Mononuclear cell (primary cell): ENCODE results near the gene DSCAM. TPM values are rescaled to one million over a fixed set of nuclear protein-coding genes. Genes with fewer than 3 reads are reported as not detected.

Experiments
- H3K27me3 ChIP-seq: 2 replicates; pipeline ENCODE4 v1.6.0; 2011; ENCODE audit warnings: low read length, control low read depth; ENCODE audit not compliant: insufficient read depth
- H3K4me1 ChIP-seq: 2 replicates; pipeline ENCODE4 v1.5.1; 2011; ENCODE audit warnings: mild to moderate bottlenecking, low read length, control low read depth; ENCODE audit not compliant: insufficient read depth
- H3K4me3 ChIP-seq: 2 replicates; pipeline ENCODE4 v1.5.1; 2011; ENCODE audit warnings: mild to moderate bottlenecking, low read length, moderate library complexity
- H3K9me3 ChIP-seq: 2 replicates; pipeline ENCODE4 v1.5.1; 2011; ENCODE audit warnings: low read depth, mild to moderate bottlenecking, control low read depth, low read length
- total RNA-seq: library from RNA; depleted of rRNA; stranded (reverse); fragments of >200 nt; gene quantifications from one replicate; pipeline ENCODE4 v1.2.3, GENCODE V29; 2012

Gene DSCAM
- total RNA-seq, 1 donor = not detected

DNA sequence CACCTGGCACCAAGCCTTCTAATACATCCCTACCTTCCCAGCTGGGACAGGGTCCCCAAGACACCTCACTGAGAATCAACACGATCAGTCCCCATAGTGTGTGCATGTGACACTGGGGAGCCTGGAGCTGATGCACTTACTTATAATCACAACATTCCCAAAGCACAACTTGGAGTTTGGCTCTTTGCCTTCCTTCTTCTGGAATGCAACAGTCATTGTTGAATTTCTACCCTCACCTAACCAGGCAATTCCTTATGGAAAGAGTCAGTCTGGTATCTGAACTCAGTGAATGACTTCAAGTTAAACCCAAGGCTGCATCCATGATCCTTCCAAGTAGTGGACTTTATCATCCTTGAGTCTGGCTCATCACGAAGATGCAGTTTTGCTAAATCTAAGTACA lies 86.1 kb downstream of the DSCAM start:
- no peak overlapping the region for H3K4me3 ChIP-seq
- no peaks in the 10 kb centered on the region for H3K9me3 ChIP-seq
- no peaks in the 10 kb centered on the region for H3K4me1 ChIP-seq
- H3K27me3 ChIP-seq = no peaks in the 10 kb centered on the region

DNA sequence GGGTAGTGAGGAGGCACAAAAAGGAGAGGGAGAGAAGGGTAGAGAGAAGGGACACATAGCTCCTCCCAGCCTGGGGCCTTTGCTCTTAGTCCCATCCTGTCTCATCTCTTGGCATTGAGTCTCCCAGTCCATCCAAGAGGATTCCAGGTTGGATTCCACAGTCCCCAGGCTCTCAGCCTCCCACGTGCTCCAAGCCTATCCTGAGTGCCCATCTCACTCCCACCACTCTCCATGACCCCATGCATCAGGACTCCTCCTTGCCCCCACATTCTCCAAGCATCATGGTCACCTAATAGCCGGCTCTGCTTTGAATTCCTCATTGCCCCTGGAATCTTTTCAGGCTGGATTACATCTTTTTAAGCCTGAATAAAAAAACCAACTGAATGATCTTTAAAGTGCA lies 87.9 kb downstream of the DSCAM start:
- Histone ChIP-seq H3K4me1 (no peaks in the 10 kb centered on the region), H3K4me3 (no peak overlapping the region), H3K27me3 (no peaks in the 10 kb centered on the region), H3K9me3 (no peaks in the 10 kb centered on the region)

DNA sequence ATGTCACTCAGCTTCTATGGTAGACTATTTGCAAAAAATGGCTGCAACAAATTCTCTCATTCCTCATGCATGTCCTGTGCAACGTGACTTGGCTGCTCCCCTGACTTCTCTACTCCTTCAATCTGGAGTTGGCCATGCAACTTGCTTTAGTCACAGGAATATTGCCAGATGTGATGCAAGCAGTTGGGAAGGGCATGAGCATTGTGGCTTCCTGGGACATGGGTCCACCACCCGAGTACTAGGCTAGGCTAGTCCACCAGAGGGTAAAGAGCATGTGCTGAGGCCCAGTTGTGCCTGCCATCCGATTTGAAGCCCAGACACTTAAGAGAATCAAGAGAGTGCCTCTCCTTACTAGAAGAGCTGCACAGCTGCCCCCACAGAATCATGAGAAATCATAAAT lies 89.6 kb downstream of the DSCAM start:
- Histone ChIP-seq H3K9me3 (no peaks in the 10 kb centered on the region), H3K4me3 (no peak overlapping the region), H3K4me1 (no peaks in the 10 kb centered on the region), H3K27me3 (no peaks in the 10 kb centered on the region)

DNA sequence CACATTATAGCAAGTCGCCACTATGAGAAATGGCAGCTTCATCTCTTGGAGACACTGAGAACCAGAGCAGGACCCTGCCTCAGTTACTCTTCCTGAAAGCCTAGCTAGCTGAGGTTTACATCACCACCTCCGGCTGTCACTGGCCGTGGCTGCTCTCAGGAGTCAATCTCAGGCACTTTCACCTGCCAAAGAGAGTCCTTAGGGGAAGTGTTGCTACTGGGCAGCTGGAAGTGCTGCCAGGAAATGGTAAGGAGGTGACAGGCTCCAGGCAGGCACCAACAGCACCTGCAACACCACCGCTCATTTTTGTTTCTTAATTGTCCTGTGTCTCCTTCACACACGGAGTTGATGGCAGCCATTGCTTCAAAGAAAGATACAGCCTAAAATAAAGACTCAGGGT lies 92.5 kb downstream of the DSCAM start:
- Histone ChIP-seq H3K4me1 (no peaks in the 10 kb centered on the region), H3K4me3 (no peak overlapping the region), H3K9me3 (no peaks in the 10 kb centered on the region), H3K27me3 (no peaks in the 10 kb centered on the region)

DNA sequence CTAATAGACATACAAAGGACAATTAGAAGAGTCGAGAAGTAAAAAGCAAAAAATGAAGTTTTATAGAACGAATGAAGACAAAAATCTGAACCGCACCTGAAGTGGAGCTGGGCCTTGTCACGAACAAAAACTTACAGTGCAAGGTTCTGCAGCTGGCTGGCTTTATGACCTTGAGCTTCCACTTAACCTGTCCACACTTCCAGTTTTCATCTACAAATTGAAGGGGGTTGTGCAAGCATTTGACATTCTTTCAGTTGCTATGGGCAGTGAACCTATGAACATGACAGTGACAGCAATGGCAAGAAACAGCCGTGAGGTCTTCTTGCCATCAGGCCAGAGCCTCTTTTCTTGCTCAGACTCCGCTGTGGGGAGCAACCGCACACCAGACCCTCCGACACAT lies 93.2 kb downstream of the DSCAM start:
- H3K4me1 ChIP-seq = no peaks in the 10 kb centered on the region
- H3K27me3 ChIP-seq = no peaks in the 10 kb centered on the region
- H3K9me3 ChIP-seq = no peaks in the 10 kb centered on the region
- H3K4me3 ChIP-seq = no peak overlapping the region

DNA sequence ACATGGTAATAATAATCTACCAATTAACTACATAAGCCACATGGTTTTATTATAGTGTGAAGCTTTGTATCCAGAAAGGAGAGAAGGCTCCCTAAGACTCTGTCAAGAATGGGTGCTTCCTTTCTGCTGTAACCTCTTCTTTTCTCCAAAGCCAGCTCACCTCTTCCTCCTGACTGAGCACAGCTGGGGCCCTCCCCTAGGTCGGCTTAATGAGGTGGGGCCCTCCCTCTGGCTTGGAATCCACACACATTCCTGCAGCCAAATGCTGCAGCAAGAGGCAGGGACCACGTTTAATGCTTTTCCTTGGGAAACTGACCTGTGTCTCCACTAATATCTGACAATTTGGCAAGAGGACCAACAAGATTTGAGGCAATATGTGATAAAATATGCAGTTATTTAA lies 94.8 kb downstream of the DSCAM start:
- Histone ChIP-seq H3K4me1 (no peaks in the 10 kb centered on the region), H3K4me3 (no peak overlapping the region), H3K27me3 (no peaks in the 10 kb centered on the region), H3K9me3 (no peaks in the 10 kb centered on the region)

DNA sequence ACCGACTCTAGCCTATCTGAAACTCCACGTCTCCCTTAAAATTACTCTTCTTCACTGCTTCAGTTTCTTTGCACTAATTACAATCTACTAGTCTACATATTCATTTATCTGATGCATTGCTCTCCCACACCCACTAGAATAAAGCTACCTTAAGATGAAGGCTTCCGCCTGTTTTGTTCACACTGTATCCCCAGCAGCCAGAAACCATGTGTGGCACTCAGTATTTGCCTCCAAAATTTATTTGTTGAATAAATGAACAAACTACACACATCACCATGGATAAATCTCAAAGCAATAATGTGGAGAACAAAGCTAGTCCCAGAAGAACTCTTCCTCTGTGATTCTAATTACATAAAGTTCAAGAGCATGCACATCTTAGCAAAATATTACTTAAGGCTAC lies 95.7 kb downstream of the DSCAM start:
- H3K4me3 ChIP-seq = no peak overlapping the region
- H3K9me3 ChIP-seq = no peaks in the 10 kb centered on the region
- H3K27me3 ChIP-seq = no peaks in the 10 kb centered on the region
- H3K4me1 ChIP-seq = no peaks in the 10 kb centered on the region

DNA sequence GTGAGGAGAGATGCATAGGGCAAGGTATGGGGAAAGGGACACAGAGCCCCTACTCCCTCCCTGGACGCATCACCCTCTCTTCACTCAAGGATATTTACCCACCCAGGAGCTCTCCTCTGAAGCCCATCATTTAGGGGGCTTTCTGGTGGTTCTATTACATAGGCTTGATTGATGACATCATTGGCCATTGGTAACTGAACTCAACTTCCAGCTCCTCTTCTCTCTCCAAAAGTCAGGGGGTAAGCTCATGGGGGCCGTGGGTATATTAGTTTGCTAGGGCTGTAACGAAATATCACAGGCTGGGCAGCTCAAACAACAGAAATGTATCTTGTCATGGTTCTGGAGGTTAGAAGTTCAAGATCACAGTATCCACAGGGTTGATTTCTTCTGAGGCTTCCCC lies 110.8 kb downstream of the DSCAM start:
- Histone ChIP-seq H3K4me3 (no peak overlapping the region), H3K4me1 (no peaks in the 10 kb centered on the region), H3K9me3 (no peaks in the 10 kb centered on the region), H3K27me3 (no peaks in the 10 kb centered on the region)

DNA sequence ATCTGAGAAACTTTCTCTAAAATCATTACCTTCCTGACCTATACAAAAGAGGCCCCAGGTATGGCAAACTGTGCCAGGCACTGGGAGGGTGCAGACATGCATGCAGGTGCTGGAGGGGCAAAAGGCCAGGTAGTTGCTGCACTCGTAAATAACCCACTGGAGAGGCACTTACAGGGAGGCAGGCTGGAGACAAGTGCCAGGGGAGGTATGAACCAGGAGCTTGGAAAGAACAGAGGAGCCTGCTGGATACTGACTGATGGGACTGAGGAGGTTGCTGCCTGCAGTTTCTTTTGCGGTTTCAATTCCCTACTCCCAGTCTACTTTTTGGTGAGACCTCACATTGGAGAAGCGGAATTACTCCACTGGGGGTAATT lies 113.9 kb downstream of the DSCAM start:
- Histone ChIP-seq H3K27me3 (no peaks in the 10 kb centered on the region), H3K9me3 (no peaks in the 10 kb centered on the region), H3K4me3 (no peak overlapping the region), H3K4me1 (no peaks in the 10 kb centered on the region)

DNA sequence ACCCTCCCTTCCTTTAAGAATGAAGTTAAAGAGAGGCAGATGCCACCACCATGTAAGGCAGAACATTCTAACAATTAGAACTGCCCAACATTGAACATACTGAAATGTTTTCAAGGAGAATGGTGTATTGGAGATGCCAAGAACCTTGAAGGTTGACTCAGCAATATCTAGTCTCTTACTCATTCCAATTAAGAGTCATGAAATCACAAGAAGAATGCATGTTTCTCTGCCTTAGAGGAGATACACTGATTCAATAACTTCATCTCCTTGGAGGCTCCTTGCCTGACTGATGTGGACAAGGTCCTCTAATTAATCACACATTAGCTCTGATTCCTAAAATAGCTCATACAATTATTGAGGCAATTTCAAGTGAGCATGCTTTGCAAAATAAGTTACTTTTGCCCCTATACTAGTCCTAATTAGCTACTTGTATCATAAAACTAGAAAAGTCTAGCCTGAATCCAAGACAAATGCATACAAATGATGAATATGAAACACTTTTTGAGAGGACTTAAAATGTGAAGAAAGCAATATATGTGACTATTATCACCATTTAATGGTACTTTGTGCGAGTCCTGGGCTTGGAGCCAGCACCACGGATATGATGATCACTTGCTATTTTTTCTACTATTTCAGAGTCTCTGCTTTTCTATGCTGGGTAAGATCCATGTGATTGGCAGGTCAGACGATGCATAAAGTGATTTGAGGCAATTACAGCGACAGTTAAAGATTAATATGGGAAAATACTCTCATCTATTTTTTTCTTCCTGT lies 114.5 kb downstream of the DSCAM start:
- no peaks in the 10 kb centered on the region for H3K9me3 ChIP-seq
- no peaks in the 10 kb centered on the region for H3K4me1 ChIP-seq
- H3K27me3 ChIP-seq = no peaks in the 10 kb centered on the region
- no peak overlapping the region for H3K4me3 ChIP-seq

DNA sequence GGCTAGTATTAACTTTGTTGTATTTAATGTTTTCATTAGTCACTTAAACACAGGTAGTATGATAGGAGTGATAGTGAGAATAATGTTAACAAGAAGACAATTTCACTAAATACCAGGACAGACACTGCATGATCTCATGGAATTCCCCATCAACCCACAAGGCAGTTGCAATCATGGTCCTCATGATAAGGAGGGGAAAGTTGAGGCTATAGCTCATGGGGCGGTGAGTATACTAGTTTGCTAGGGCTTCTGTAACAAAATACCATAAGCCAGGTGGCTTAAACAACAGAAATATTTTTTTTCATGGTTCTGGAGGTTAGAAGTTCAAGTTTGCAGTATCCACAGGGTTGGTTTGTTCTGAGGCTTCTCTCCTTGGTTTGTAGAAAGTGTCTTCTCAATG lies 115.8 kb downstream of the DSCAM start:
- no peaks in the 10 kb centered on the region for H3K9me3 ChIP-seq
- no peaks in the 10 kb centered on the region for H3K4me1 ChIP-seq
- H3K4me3 ChIP-seq = no peak overlapping the region
- no peaks in the 10 kb centered on the region for H3K27me3 ChIP-seq

DNA sequence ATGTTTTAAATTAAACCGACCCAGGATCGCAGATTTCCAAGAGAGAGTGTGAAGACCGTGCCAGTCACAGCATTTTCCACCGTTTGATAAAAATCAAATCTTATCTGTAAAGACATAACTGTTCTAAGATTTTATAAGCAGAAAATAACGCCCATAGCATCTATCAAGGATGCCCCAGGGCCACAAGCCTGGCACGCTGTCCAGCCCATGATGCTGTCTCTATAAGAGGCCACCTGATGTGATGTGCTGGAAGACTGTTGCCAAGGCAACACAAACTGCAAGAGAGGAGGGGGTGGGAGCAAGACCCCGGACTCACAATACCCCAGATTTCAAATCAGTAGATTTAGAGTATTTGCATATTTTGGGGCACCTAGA lies 116.5 kb downstream of the DSCAM start:
- Histone ChIP-seq H3K9me3 (no peaks in the 10 kb centered on the region), H3K4me3 (no peak overlapping the region), H3K4me1 (no peaks in the 10 kb centered on the region), H3K27me3 (no peaks in the 10 kb centered on the region)

DNA sequence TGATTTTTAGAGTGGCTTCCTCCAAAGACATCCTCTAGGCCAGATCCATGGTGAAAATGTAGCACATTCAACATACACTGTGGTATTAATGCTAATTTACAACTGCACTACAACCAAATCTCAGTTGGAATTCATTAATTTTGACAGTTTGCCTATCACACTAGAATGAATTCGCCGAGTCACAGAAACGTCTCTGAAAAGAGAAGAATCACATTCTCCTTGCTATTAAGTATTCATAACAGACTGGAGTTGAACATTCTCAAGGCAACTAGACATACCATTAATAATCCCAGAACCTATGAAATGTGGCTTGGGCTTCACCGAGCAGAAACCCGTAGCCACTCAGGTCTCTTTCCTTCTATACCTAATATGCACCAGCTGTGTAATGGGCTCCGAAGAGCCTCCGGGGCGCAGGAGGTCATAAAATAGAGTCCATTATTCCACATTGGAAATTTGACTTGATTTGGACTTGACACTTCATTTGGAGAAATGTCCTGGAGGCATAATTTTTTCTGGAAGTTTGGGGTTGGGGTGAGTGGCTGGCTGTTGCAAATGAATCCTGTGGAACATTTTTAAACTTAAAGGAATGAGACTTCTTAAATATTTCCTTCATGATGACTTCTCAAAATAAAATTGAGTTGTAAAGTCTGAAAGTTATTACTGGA lies 117.1 kb downstream of the DSCAM start:
- Histone ChIP-seq H3K4me1 (no peaks in the 10 kb centered on the region), H3K4me3 (no peak overlapping the region), H3K9me3 (no peaks in the 10 kb centered on the region), H3K27me3 (no peaks in the 10 kb centered on the region)

DNA sequence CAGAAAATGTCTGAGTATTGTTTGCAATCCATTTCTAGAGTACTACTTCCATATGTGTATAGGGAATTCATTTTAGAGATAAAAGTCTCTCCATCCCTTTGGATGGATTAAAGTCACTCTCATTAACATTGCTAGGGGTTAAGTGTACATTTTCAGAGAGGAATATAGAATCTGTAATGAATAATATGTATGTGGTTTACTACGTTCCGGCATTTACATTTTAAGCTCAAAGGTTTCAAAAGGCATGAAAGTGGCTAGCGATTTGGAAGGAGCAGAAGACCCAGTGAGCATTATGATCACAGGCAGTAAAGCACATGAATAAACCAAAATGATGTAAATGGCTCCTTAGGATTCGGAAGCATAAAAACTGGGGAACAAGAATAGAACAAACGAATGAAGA lies 123.0 kb downstream of the DSCAM start:
- Histone ChIP-seq H3K4me1 (no peaks in the 10 kb centered on the region), H3K27me3 (no peaks in the 10 kb centered on the region), H3K9me3 (peaks cover 5% of the 10 kb centered on the region), H3K4me3 (no peak overlapping the region)

DNA sequence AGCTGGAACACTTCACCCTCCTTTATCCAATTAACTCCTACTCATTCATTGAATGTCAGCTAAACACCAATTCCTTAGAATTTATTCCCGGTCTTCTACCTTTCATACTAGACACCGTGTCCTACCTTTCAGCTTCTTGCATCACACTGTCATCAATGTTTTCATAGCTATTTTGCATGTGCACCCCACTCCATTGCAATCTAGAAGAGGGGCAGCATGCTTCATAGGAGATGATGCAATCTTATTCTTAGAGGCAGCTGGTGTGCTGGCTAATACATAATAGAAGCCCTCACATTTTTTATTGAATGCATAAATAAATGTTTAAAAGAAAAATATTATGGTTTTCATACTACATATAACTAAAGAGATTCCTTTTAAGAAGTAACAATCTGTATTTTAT lies 123.6 kb downstream of the DSCAM start:
- Histone ChIP-seq H3K4me3 (no peak overlapping the region), H3K9me3 (peaks cover 5% of the 10 kb centered on the region), H3K4me1 (no peaks in the 10 kb centered on the region), H3K27me3 (no peaks in the 10 kb centered on the region)

DNA sequence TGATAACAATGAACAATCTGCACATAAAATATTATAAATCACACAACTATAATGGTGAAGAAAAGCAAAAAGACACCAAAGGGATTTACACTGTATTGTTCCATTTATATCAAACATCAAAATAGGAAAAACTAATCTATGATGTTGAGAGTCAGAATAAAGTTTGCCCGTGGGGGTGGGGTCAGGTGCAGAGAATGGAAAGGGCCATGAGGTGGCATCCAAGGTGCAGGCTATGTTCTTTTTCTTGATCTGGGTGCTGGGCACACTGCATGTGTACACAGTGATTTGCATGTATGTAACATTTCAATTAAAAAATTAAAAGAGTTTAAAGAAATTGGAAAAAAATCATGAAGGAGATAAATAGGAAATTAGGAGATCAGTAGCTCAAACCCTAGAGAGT lies 127.3 kb downstream of the DSCAM start:
- Histone ChIP-seq H3K4me3 (no peak overlapping the region), H3K27me3 (no peaks in the 10 kb centered on the region), H3K9me3 (peaks cover 5% of the 10 kb centered on the region), H3K4me1 (no peaks in the 10 kb centered on the region)
